Adrenal gland (tissue), 5 donors: Measurements from ENCODE around the gene P2RX6.

ENCODE experiments used
- CTCF ChIP-seq, 6 experiments: fragments of 450-650 bp in 4 of 6; fragments of 200-600 bp in 2 of 6; sonication (generic) in 1 of 6; IDR thresholded peaks; 1 replicate in 5 of 6; 2 replicates in 1 of 6; pipeline versions ENCODE4 v1.5.1 to v1.8.0; 2016 to 2021; ENCODE audit warnings: antibody characterized with exemption in 6 of 6, mild to moderate bottlenecking in 2 of 6, moderate library complexity in 1 of 6
- POLR2A ChIP-seq, 2 donors: fragments of 450-650 bp; IDR thresholded peaks; one replicate each; pipeline ENCODE4 v1.6.1; 2017; ENCODE audit warnings: antibody characterized with exemption in 2 of 2, mild to moderate bottlenecking in 2 of 2, moderate library complexity in 1 of 2
- donor health status: DM: no; HTN: no; CAD: no.

DNA sequence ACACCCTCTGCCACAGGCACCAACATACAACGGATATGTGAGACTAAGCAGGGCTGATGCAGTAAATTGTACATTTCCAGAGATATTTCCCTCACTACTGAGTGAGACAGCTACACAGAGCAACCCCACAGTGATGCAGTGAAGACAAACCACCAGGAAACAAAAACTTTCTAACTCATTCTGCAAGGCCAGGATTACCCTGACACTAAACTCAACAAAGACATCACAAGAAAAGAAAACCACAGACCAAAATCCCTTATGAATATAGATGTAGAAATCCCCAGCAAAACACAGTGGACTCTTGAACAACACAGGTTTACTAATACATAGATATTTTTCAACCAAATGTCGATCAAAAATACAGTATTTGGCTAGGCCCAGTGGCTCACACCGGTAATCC lies 18.9 kb downstream of the P2RX6 start:
- no peak for TF ChIP-seq CTCF (IDR thresholded peaks at IDR 0.05)
- TF ChIP-seq POLR2A (IDR thresholded peaks at IDR 0.05) = no peak
